Neural progenitor cell (in vitro differentiated cells): ENCODE results near the gene ASB2. TPM values are rescaled to one million over a fixed set of nuclear protein-coding genes. Genes with fewer than 3 reads are reported as not detected.

ENCODE experiments used
- DNase-seq: peaks from one replicate; pipeline ENCODE4 v3.0.0-alpha.2; 2016; ENCODE audit warnings: low spot score
- H2AFZ ChIP-seq: fragments of 200-600 bp; sonication (generic); replicated peaks from 2 replicates; pipeline ENCODE4 v1.6.1; 2016; ENCODE audit warnings: antibody characterized with exemption
- H3F3A ChIP-seq: fragments of 200-600 bp; sonication (generic); 2 replicates; pipeline ENCODE4 v1.6.1; 2016; ENCODE audit warnings: antibody characterized with exemption, low read depth
- H3K27ac ChIP-seq: fragments of 200-600 bp; sonication (generic); 2 replicates; pipeline ENCODE4 v1.5.1; 2016; ENCODE audit warnings: mild to moderate bottlenecking
- H3K27me3 ChIP-seq: fragments of 200-600 bp; sonication (generic); 2 replicates; pipeline ENCODE4 v1.6.1; 2016; ENCODE audit warnings: mild to moderate bottlenecking, moderate library complexity
- H3K36me3 ChIP-seq: fragments of 200-600 bp; sonication (generic); 2 replicates; pipeline ENCODE4 v1.5.1; 2016
- H3K4me1 ChIP-seq: fragments of 200-600 bp; sonication (generic); 2 replicates; pipeline ENCODE4 v1.6.1; 2016; ENCODE audit warnings: mixed run types
- H3K4me2 ChIP-seq: fragments of 200-600 bp; sonication (generic); 2 replicates; pipeline ENCODE4 v1.6.1; 2016
- H3K4me3 ChIP-seq: fragments of 200-600 bp; sonication (generic); 2 replicates; pipeline ENCODE4 v1.5.1; 2016
- H3K79me2 ChIP-seq: fragments of 200-600 bp; sonication (generic); 2 replicates; pipeline ENCODE4 v1.6.1; 2016; ENCODE audit warnings: low read depth
- H3K9ac ChIP-seq: fragments of 200-600 bp; sonication (generic); 2 replicates; pipeline ENCODE4 v1.6.1; 2016
- H3K9me3 ChIP-seq: fragments of 200-600 bp; sonication (generic); 2 replicates; pipeline ENCODE4 v1.5.1; 2016; ENCODE audit warnings: low read depth
- H4K20me1 ChIP-seq: fragments of 200-600 bp; sonication (generic); 2 replicates; pipeline ENCODE4 v1.6.1; 2016; ENCODE audit warnings: low read depth
- H3K27ac Mint-ChIP-seq: 3 replicates; pipeline ENCODE4 v1.8.0; 2021; ENCODE audit warnings: mixed read lengths
- H3K27me3 Mint-ChIP-seq: 2 replicates; pipeline ENCODE4 v1.8.0; 2022; ENCODE audit warnings: low read depth, mild to moderate bottlenecking, inconsistent platforms, moderate library complexity, mixed read lengths; ENCODE audit not compliant: insufficient read depth
- H3K36me3 Mint-ChIP-seq: 3 replicates; pipeline ENCODE4 v1.8.0; 2021; ENCODE audit warnings: mixed read lengths
- H3K4me1 Mint-ChIP-seq: 3 replicates; pipeline ENCODE4 v1.8.0; 2021; ENCODE audit warnings: mixed read lengths
- H3K4me3 Mint-ChIP-seq: 3 replicates; pipeline ENCODE4 v1.8.0; 2021; ENCODE audit warnings: mild to moderate bottlenecking, moderate library complexity, mixed read lengths
- H3K9me3 Mint-ChIP-seq: 3 replicates; pipeline ENCODE4 v1.8.0; 2020; ENCODE audit warnings: mixed read lengths
- EZH2 ChIP-seq: fragments of 200-600 bp; sonication (generic); IDR thresholded peaks from 2 replicates; pipeline ENCODE4 v1.6.1; 2017; ENCODE audit warnings: antibody characterized with exemption, mild to moderate bottlenecking, moderate library complexity
- EZH2phosphoT487 ChIP-seq: fragments of 200-600 bp; sonication (generic); IDR thresholded peaks from 2 replicates; pipeline ENCODE4 v1.6.1; 2017; ENCODE audit warnings: antibody characterized with exemption
- total RNA-seq: library from RNA; depleted of rRNA; stranded (reverse); fragments of >200 nt; gene quantifications from 2 replicates; pipeline ENCODE4 v1.2.3, GENCODE V29; 2015; ENCODE audit warnings: low replicate concordance
- TF ChIP-seq, protein P1 (sequence below): fragments of 200-600 bp; sonication (generic); IDR thresholded peaks from 2 replicates; pipeline ENCODE4 v1.5.1; 2017; ENCODE audit warnings: antibody characterized with exemption, mild to moderate bottlenecking

Gene ASB2
- total RNA-seq, 1 donor from 2014 or later: not detected

DNA sequence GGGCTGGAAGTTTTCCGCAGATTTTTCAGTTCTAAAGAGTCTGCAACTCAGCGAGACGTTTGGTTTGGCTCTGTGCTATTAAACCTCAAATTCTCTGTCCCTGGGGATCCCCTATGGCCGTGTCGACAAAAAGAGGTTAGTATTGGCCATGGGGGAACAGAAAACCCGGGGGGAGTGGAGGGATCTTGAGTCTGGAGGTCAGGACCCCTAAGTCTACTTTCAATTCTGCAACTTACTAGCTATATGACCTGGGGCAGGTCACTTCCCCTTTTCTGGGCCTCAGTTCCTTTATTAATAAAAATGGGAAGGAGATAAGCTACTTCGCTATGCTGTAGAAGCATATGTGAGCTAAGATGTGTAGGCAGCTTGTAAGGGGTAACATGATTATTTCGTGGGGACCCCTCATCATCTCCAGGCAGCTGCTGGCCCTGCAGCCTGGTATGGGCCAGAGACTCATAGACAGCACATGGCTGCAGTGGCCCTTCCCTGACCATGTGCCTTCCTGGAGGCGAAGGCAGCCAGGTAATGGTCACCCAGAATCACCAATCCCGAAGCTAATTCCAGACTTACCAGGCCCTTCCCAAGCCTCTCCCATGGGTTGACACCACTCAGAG is 8.6 kb downstream of the ASB2 start:
- Histone ChIP-seq H3K27me3 (no peaks in the 10 kb centered on the region), H3K4me3 (no peak overlapping the region), H3K36me3 (no peaks in the 10 kb centered on the region), H3K9me3 (no peaks in the 10 kb centered on the region), H3K9ac (no peak overlapping the region), H4K20me1 (no peaks in the 10 kb centered on the region), H3K4me1 (no peaks in the 10 kb centered on the region), H3K27ac (no peak overlapping the region), H3K4me2 (no peak overlapping the region), H3F3A (no peaks in the 10 kb centered on the region), H2AFZ (no peak overlapping the region), H3K79me2 (no peaks in the 10 kb centered on the region)
- Mint-ChIP-seq H3K27ac (no peak overlapping the region), H3K27me3 (peaks cover 4% of the 10 kb centered on the region), H3K36me3 (no peaks in the 10 kb centered on the region), H3K4me1 (no peaks in the 10 kb centered on the region), H3K9me3 (no peaks in the 10 kb centered on the region), H3K4me3 (no peak overlapping the region)
- DNase-seq: no peak
- TF ChIP-seq EZH2 (no peak), EZH2phosphoT487 (no peak)
- TF ChIP-seq, protein P1, sequence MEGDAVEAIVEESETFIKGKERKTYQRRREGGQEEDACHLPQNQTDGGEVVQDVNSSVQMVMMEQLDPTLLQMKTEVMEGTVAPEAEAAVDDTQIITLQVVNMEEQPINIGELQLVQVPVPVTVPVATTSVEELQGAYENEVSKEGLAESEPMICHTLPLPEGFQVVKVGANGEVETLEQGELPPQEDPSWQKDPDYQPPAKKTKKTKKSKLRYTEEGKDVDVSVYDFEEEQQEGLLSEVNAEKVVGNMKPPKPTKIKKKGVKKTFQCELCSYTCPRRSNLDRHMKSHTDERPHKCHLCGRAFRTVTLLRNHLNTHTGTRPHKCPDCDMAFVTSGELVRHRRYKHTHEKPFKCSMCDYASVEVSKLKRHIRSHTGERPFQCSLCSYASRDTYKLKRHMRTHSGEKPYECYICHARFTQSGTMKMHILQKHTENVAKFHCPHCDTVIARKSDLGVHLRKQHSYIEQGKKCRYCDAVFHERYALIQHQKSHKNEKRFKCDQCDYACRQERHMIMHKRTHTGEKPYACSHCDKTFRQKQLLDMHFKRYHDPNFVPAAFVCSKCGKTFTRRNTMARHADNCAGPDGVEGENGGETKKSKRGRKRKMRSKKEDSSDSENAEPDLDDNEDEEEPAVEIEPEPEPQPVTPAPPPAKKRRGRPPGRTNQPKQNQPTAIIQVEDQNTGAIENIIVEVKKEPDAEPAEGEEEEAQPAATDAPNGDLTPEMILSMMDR: no peak

DNA sequence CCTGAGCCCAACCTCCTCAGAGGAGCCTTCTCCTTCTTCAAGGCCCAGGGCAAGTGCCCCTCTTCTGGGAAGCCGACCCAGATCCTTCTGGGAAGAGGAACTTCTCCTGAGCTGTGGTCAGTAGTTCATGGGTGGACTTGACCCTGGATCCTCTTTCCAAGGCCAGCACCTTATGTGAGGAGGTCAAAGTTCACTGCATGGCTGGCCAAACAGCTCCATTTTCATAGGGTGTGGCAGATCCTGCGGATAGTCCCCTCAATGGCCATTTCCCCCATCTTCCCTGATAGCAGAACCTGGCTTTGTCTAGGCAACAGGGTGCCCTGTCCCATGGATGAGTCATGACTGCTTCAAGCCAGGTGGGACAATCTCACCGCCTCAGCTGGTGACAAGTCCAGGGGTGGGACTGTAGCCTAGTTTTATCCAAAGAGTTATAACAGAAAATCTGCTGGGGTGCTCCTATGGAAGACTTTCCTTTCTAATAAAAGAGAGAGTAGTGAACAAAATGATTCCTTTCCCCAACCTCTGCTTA is 10.4 kb downstream of the ASB2 start:
- H3K79me2 ChIP-seq: no peaks in the 10 kb centered on the region
- no peaks in the 10 kb centered on the region for H3F3A ChIP-seq
- H2AFZ ChIP-seq: no peak overlapping the region
- H3K27me3 ChIP-seq: no peaks in the 10 kb centered on the region
- DNase-seq: no peak
- no peaks in the 10 kb centered on the region for H4K20me1 ChIP-seq
- H3K9ac ChIP-seq: no peak overlapping the region
- H3K27ac ChIP-seq: no peak overlapping the region
- Mint-ChIP-seq H3K4me1 (no peaks in the 10 kb centered on the region), H3K9me3 (no peaks in the 10 kb centered on the region), H3K27ac (no peak overlapping the region), H3K27me3 (peaks cover 5% of the 10 kb centered on the region), H3K36me3 (no peaks in the 10 kb centered on the region), H3K4me3 (no peak overlapping the region)
- H3K4me3 ChIP-seq: no peak overlapping the region
- no peaks in the 10 kb centered on the region for H3K36me3 ChIP-seq
- no peaks in the 10 kb centered on the region for H3K9me3 ChIP-seq
- no peak for TF ChIP-seq EZH2
- no peak for TF ChIP-seq EZH2phosphoT487
- TF ChIP-seq, protein P1: no peak
- H3K4me2 ChIP-seq: no peak overlapping the region
- no peaks in the 10 kb centered on the region for H3K4me1 ChIP-seq

DNA sequence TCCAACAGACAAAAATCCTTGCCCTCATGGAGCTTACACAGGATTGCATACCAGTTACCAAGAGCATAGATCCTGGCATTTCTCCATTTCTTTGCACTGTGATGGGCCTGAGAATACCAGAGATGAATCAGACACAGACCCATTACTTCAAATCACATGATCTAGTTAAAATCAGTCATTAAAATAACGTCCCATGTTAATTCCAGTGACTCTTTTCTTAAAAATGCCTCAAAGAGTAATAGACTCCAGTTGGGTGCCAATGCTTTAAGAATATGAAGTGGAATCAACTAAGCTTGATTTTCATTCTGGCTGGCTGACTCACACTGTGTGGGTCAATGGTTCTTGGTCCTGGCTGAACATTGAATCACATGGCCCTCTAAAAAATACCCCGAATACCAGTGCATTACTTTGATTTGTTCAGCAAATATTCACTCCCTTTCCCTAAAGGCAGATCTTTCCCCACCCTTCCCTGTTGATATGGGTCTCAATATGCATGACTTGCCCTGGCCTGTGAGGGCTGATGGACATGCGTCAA is 11.0 kb downstream of the ASB2 start:
- Histone ChIP-seq H3K27ac (no peak overlapping the region), H3K36me3 (no peaks in the 10 kb centered on the region), H3K79me2 (no peaks in the 10 kb centered on the region), H3K27me3 (no peaks in the 10 kb centered on the region), H3K4me3 (no peak overlapping the region), H3K4me2 (no peak overlapping the region), H3K9me3 (no peaks in the 10 kb centered on the region), H3K4me1 (no peaks in the 10 kb centered on the region), H2AFZ (no peak overlapping the region), H4K20me1 (no peaks in the 10 kb centered on the region), H3K9ac (no peak overlapping the region), H3F3A (no peaks in the 10 kb centered on the region)
- TF ChIP-seq EZH2: no peak
- TF ChIP-seq EZH2phosphoT487: no peak
- TF ChIP-seq, protein P1: no peak
- no peaks in the 10 kb centered on the region for H3K36me3 Mint-ChIP-seq
- no peak overlapping the region for H3K27ac Mint-ChIP-seq
- H3K27me3 Mint-ChIP-seq: peaks cover 7% of the 10 kb centered on the region
- no peaks in the 10 kb centered on the region for H3K9me3 Mint-ChIP-seq
- no peak for DNase-seq
- H3K4me3 Mint-ChIP-seq: no peak overlapping the region
- H3K4me1 Mint-ChIP-seq: peaks cover 1% of the 10 kb centered on the region
